A549 (cell line): ENCODE measurements around the gene TUBA8. TPM values are rescaled to one million over a fixed set of nuclear protein-coding genes. Genes with fewer than 3 reads are reported as not detected.

Experiments used
- ATAC-seq, 2 experiments: fragments of 200-7000 bp in 1 of 2; fragments of >200 bp in 1 of 2; cut with Nextera tagmentation in 1 of 2; cut with Tn5 transposase in 1 of 2; 3 replicates each; pipeline versions ENCODE4 v1.8.0 to v1.9.1; 2018 to 2020; ENCODE audit warnings: mild to moderate bottlenecking in 1 of 2, moderate library complexity in 1 of 2
- CTCF ChIA-PET: fragments of 300-600 bp; sonication (Branson Sonifier 250); formaldehyde crosslinking; extraction: SDS; loops from one replicate; lab custom pipeline; 2021; ENCODE audit warnings: antibody characterized with exemption, inconsistent platforms; lab: Yijun Ruan, JAX
- POLR2A ChIA-PET: fragments of 350-600 bp; formaldehyde crosslinking; extraction: SDS; loops from one replicate; lab custom pipeline; 2021; ENCODE audit warnings: antibody characterized with exemption, inconsistent platforms; lab: Yijun Ruan, JAX
- DNase-seq, 2 experiments: peaks; one replicate each; pipeline versions ENCODE4 v3.0.0 to v3.0.0-alpha.2; 2011 to 2016; ENCODE audit warnings: low read depth in 1 of 2, low spot score in 1 of 2
- FAIRE-seq: peaks from 2 replicates; lab custom pipeline; 2011; peaks lifted over from hg19 to GRCh38; lab: Jason Lieb, UNC
- H3K27ac ChIP-seq, 2 experiments: fragments of >200 bp; sonication (Bioruptor Twin); formaldehyde crosslinking; 3 replicates each; pipeline ENCODE4 v1.5.1; 2016 to 2017
- H3K4me1 ChIP-seq: fragments of >200 bp; sonication (Bioruptor Twin); formaldehyde crosslinking; 3 replicates; pipeline ENCODE4 v1.6.1; 2016
- H3K4me2 ChIP-seq: fragments of >200 bp; sonication (Bioruptor Twin); formaldehyde crosslinking; 3 replicates; pipeline ENCODE4 v1.6.1; 2016
- H3K4me3 ChIP-seq: fragments of >200 bp; sonication (Bioruptor Twin); formaldehyde crosslinking; 3 replicates; pipeline ENCODE4 v1.5.1; 2016
- H3K9me3 ChIP-seq: fragments of >200 bp; sonication (Bioruptor Twin); formaldehyde crosslinking; 3 replicates; pipeline ENCODE4 v1.6.1; 2016
- BHLHE40 ChIP-seq: IDR thresholded peaks from 2 replicates; pipeline ENCODE4 v1.6.1; 2012; ENCODE audit warnings: low read depth, low read length, inconsistent platforms
- CBX2 ChIP-seq: fragments of 200-600 bp; sonication (generic); IDR thresholded peaks from 2 replicates; pipeline ENCODE4 v1.6.1; 2016; ENCODE audit warnings: low read depth, mild to moderate bottlenecking, borderline replicate concordance
- CEBPB ChIP-seq, 2 experiments: fragments of >200 bp in 1 of 2; sonication (Bioruptor Twin) in 1 of 2; formaldehyde crosslinking in 1 of 2; IDR thresholded peaks; 2 replicates each; pipeline ENCODE4 v1.6.1; 2012 to 2016
- CHD4 ChIP-seq: fragments of 200-600 bp; sonication (generic); IDR thresholded peaks from 2 replicates; pipeline ENCODE4 v1.6.1; 2016; ENCODE audit warnings: antibody characterized with exemption, mild to moderate bottlenecking, borderline replicate concordance
- ESRRA ChIP-seq: fragments of 150-350 bp; IDR thresholded peaks from 2 replicates; pipeline ENCODE4 v1.6.1; 2014; ENCODE audit warnings: mild to moderate bottlenecking, low read length, borderline replicate concordance
- FOSL2 ChIP-seq, 2 experiments: fragments of 450-650 bp in 1 of 2; fragments of >200 bp in 1 of 2; sonication (Bioruptor Twin) in 1 of 2; formaldehyde crosslinking; IDR thresholded peaks; 2 replicates each; pipeline versions ENCODE4 v1.5.0 to v1.6.1; 2016 to 2020; ENCODE audit warnings: mild to moderate bottlenecking in 1 of 2, moderate library complexity in 1 of 2
- FOXS1 ChIP-seq: fragments of 250-450 bp; sonication (Bioruptor Pico); IDR thresholded peaks from 2 replicates; pipeline ENCODE4 v1.5.0; 2020; ENCODE audit warnings: mild to moderate bottlenecking, moderate library complexity
- HOXB5 ChIP-seq: fragments of 250-450 bp; sonication (Bioruptor Pico); IDR thresholded peaks from 2 replicates; pipeline ENCODE4 v1.5.0; 2020; ENCODE audit warnings: mild to moderate bottlenecking, moderate library complexity
- JUN ChIP-seq, 2 experiments: fragments of >200 bp; sonication (Bioruptor Twin); formaldehyde crosslinking; IDR thresholded peaks; 2 replicates in 1 of 2; 3 replicates in 1 of 2; pipeline ENCODE4 v1.6.1; 2016 to 2017
- KDM1A ChIP-seq: fragments of 200-600 bp; sonication (generic); IDR thresholded peaks from 2 replicates; pipeline ENCODE4 v1.6.1; 2016; ENCODE audit warnings: low read depth, mild to moderate bottlenecking
- MAX ChIP-seq: IDR thresholded peaks from 2 replicates; pipeline ENCODE4 v1.6.1; 2012
- MYC ChIP-seq: IDR thresholded peaks from 2 replicates; pipeline ENCODE4 v1.6.1; 2012; ENCODE audit warnings: mild to moderate bottlenecking, inconsistent platforms, low read length, improper control_type of control experiment, borderline replicate concordance
- NFE2L2 ChIP-seq: fragments of 150-350 bp; conservative IDR thresholded peaks from 2 replicates; pipeline ENCODE4 v1.6.1; 2014; ENCODE audit warnings: low read length
- PHF8 ChIP-seq: fragments of 200-600 bp; sonication (generic); IDR thresholded peaks from 2 replicates; pipeline ENCODE4 v1.6.1; 2016; ENCODE audit warnings: low read depth, mild to moderate bottlenecking, antibody characterized with exemption, moderate library complexity, borderline replicate concordance
- POLR2A ChIP-seq: IDR thresholded peaks from 2 replicates; pipeline ENCODE4 v1.6.1; 2012; ENCODE audit warnings: mild to moderate bottlenecking, low read length
- RAD21 ChIP-seq, 2 experiments: fragments of >200 bp in 1 of 2; sonication (Bioruptor Twin) in 1 of 2; formaldehyde crosslinking in 1 of 2; IDR thresholded peaks in 1 of 2; conservative IDR thresholded peaks in 1 of 2; 2 replicates in 1 of 2; 3 replicates in 1 of 2; pipeline ENCODE4 v1.6.1; 2012 to 2018; ENCODE audit warnings: inconsistent platforms in 1 of 2
- RARB ChIP-seq: fragments of 250-450 bp; sonication (Bioruptor Pico); IDR thresholded peaks from 2 replicates; pipeline ENCODE4 v1.8.0; 2021; ENCODE audit warnings: mild to moderate bottlenecking, moderate library complexity
- RFX5 ChIP-seq: fragments of 450-650 bp; IDR thresholded peaks from 2 replicates; pipeline ENCODE4 v1.7.1; 2014; ENCODE audit warnings: antibody characterized with exemption, mild to moderate bottlenecking, moderate library complexity
- SMC3 ChIP-seq: fragments of >200 bp; sonication (Bioruptor Twin); formaldehyde crosslinking; IDR thresholded peaks from 3 replicates; pipeline ENCODE4 v1.6.1; 2018; ENCODE audit warnings: inconsistent platforms
- TP53 ChIP-seq: fragments of 250-450 bp; sonication (Bioruptor Pico); IDR thresholded peaks from 2 replicates; pipeline ENCODE4 v1.5.0; 2021; ENCODE audit warnings: mild to moderate bottlenecking, moderate library complexity
- ZC3H11A ChIP-seq: fragments of 450-650 bp; IDR thresholded peaks from 2 replicates; pipeline ENCODE4 v1.6.1; 2014; ENCODE audit warnings: antibody characterized with exemption, mild to moderate bottlenecking
- ZFP36 ChIP-seq: fragments of 450-650 bp; IDR thresholded peaks from 2 replicates; pipeline ENCODE4 v1.6.1; 2014; ENCODE audit warnings: borderline replicate concordance; ENCODE audit not compliant: partially characterized antibody
- ZNF302 ChIP-seq: fragments of 250-450 bp; sonication (Bioruptor Pico); IDR thresholded peaks from 2 replicates; pipeline ENCODE4 v1.9.0; 2021; ENCODE audit warnings: inconsistent platforms, mild to moderate bottlenecking, moderate library complexity
- ZSCAN20 ChIP-seq: fragments of 250-450 bp; sonication (Bioruptor Pico); IDR thresholded peaks from 2 replicates; pipeline ENCODE4 v1.8.0; 2022; ENCODE audit warnings: mild to moderate bottlenecking, moderate library complexity
- WGBS: methylation state at CpG from one replicate; pipeline ENCODE4 v1.1.6; 2017; ENCODE audit errors: missing lambda C conversion rate; 5-methylcytosine and 5-hydroxymethylcytosine counted together
- polyA plus RNA-seq, 4 experiments: library from polyadenylated mRNA; depleted of rRNA in 3 of 4; stranded (reverse); fragments of >200 nt; fragmentation: RNase III in 1 of 4; extraction: RNeasy Plus Mini Kit Qiagen cat#74134 plus additional on column Dnase treatment in 1 of 4; gene quantifications; 2 replicates in 3 of 4; 3 replicates in 1 of 4; pipeline ENCODE4 v1.2.3, GENCODE V29; 2011 to 2017
- TF ChIP-seq, protein P1 (sequence below): fragments of 200-600 bp; sonication (generic); IDR thresholded peaks from 2 replicates; pipeline ENCODE4 v1.6.1; 2016; ENCODE audit warnings: antibody characterized with exemption, mild to moderate bottlenecking, moderate library complexity

The TUBA8 gene
- polyA plus RNA-seq, 2 of the 4 experiments (the other 2 are of a cell fraction), result 0.13 to 0.66 TPM

- TF ChIP-seq CEBPB (IDR thresholded peaks at IDR 0.05), result no peak
- TF ChIP-seq BHLHE40, result no peak
- TF ChIP-seq ZFP36, result no peak
- no peak for TF ChIP-seq POLR2A
- TF ChIP-seq ZNF302, result no peak
- no peak for TF ChIP-seq RARB (CRISPR knock-in tag)
These were observed 19.1 kb upstream of the TUBA8 start (continued) for GRCh38 chr22:18091478-18091877.

- ATAC-seq, result peak; percentile 88 to 92
- peak overlapping the region; percentile 81 to 93 for H3K27ac ChIP-seq
- H3K4me1 ChIP-seq, result peaks cover 31% of the 10 kb centered on the region
- peak; percentile 40 to 78 for DNase-seq
- FAIRE-seq, result no peak
- TF ChIP-seq FOSL2 (IDR thresholded peaks at IDR 0.05) (no peak), FOSL2 (CRISPR knock-in tag; IDR thresholded peaks at IDR 0.05) (no peak), NFE2L2 (no peak), SMC3 (0 out of 3 replicates have a peak, but pooled peaks have one; percentile 19), RAD21 (conservative IDR thresholded peaks at IDR 0.05 in 1 of 2, IDR thresholded peaks at IDR 0.05 in 1 of 2) (peak in 1 of 2 experiments; percentile 30; a peak in 1 of 5 replicates), ZFP36 (no peak), TP53 (CRISPR knock-in tag) (no peak), RFX5 (no peak), PHF8 (0 out of 2 replicates have a peak, but pooled peaks have one; percentile 22), ZC3H11A (no peak), FOXS1 (CRISPR knock-in tag) (no peak), JUN (IDR thresholded peaks at IDR 0.05) (0 out of 5 replicates have a peak, but pooled peaks of 1 of the 2 experiments have one; percentile 23), ZNF302 (no peak), MAX (peak; percentile 58; the same call in 1 of the 2 replicates), KDM1A (no peak), RARB (CRISPR knock-in tag) (no peak), BHLHE40 (no peak)
- CTCF ChIA-PET, result interaction anchor here (0.6 to 10.7 kb wide), 7 partner anchors 12 to 533 kb away, joined by 3 to 45 read pairs (median 3); no protein-coding TSS in a partner anchor
- H3K4me3 ChIP-seq, result peak overlapping the region; percentile 20; the same call in 1 of the 3 replicates
- 2% methylated on average over 21 of the region's 22 CpGs for WGBS
- H3K4me2 ChIP-seq, result peak overlapping the region; percentile 81
- no peaks in the 10 kb centered on the region for H3K9me3 ChIP-seq
- POLR2A ChIA-PET, result no interaction called here
These were observed 18.6 kb upstream of the TUBA8 start for GRCh38 chr22:18091916-18092526.

GRCh38 chr22:18093661-18094060 is 16.9 kb upstream of the TUBA8 start:
- 90% methylated on average over 6 of the region's 6 CpGs for WGBS

More at GRCh38 chr22:18093661-18094060, 16.9 kb upstream of the TUBA8 start:
- no peak overlapping the region for H3K4me2 ChIP-seq
- FAIRE-seq (no peak), DNase-seq (no peak), ATAC-seq (no peak)
- no peak overlapping the region for H3K27ac ChIP-seq
- POLR2A ChIA-PET, result no interaction called here
- no peak for TF ChIP-seq RFX5
- no peak for TF ChIP-seq ESRRA
- no peak for TF ChIP-seq NFE2L2
- TF ChIP-seq CHD4, result no peak
- no peak for TF ChIP-seq MYC
- no peak for TF ChIP-seq JUN (IDR thresholded peaks at IDR 0.05)
- TF ChIP-seq ZSCAN20, result no peak
- no peak for TF ChIP-seq POLR2A
- no peak for TF ChIP-seq CBX2
- no peak for TF ChIP-seq KDM1A
- TF ChIP-seq HOXB5, result no peak
- TF ChIP-seq, protein P1, sequence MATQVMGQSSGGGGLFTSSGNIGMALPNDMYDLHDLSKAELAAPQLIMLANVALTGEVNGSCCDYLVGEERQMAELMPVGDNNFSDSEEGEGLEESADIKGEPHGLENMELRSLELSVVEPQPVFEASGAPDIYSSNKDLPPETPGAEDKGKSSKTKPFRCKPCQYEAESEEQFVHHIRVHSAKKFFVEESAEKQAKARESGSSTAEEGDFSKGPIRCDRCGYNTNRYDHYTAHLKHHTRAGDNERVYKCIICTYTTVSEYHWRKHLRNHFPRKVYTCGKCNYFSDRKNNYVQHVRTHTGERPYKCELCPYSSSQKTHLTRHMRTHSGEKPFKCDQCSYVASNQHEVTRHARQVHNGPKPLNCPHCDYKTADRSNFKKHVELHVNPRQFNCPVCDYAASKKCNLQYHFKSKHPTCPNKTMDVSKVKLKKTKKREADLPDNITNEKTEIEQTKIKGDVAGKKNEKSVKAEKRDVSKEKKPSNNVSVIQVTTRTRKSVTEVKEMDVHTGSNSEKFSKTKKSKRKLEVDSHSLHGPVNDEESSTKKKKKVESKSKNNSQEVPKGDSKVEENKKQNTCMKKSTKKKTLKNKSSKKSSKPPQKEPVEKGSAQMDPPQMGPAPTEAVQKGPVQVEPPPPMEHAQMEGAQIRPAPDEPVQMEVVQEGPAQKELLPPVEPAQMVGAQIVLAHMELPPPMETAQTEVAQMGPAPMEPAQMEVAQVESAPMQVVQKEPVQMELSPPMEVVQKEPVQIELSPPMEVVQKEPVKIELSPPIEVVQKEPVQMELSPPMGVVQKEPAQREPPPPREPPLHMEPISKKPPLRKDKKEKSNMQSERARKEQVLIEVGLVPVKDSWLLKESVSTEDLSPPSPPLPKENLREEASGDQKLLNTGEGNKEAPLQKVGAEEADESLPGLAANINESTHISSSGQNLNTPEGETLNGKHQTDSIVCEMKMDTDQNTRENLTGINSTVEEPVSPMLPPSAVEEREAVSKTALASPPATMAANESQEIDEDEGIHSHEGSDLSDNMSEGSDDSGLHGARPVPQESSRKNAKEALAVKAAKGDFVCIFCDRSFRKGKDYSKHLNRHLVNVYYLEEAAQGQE, result no peak
- CTCF ChIA-PET, result interaction anchor here (0.8 to 10.7 kb wide), 4 partner anchors 16 to 263 kb away, joined by 3 to 45 read pairs (median 4); partner anchors contain the start of gene PEX26
- H3K4me3 ChIP-seq, result no peak overlapping the region
- no peaks in the 10 kb centered on the region for H3K9me3 ChIP-seq
- peaks cover 24% of the 10 kb centered on the region for H3K4me1 ChIP-seq
